ENCODE data around the gene DHRSX.

Gene DHRSX, protein sequence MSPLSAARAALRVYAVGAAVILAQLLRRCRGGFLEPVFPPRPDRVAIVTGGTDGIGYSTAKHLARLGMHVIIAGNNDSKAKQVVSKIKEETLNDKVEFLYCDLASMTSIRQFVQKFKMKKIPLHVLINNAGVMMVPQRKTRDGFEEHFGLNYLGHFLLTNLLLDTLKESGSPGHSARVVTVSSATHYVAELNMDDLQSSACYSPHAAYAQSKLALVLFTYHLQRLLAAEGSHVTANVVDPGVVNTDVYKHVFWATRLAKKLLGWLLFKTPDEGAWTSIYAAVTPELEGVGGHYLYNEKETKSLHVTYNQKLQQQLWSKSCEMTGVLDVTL

GRCh38 chrX:2500803-2501558 is at the start of gene DHRSX, which contains the start of gene ZBED1:
Gene DHRSX (minus strand): TSS chrX:2500976. CDS start chrX:2500925, 51 bp downstream.
Gene ZBED1 (minus strand): TSS chrX:2500976. CDS start chrX:2490719, 10,257 bp downstream.
- FAIRE-seq (no peak), DNase-seq (ENCODE audit: insufficient read length, low spot score) (no peak)
- TF ChIP-seq CTCF (IDR thresholded peaks at IDR 0.05; ENCODE audit: insufficient read depth, missing control alignments): no peak

GRCh38 chrX:2549876-2550275 is 49.1 kb upstream of the DHRSX start:
- DNase-seq (ENCODE audit: insufficient read length, low spot score) (no peak), FAIRE-seq (no peak)
- TF ChIP-seq CTCF (IDR thresholded peaks at IDR 0.05; ENCODE audit: insufficient read depth, missing control alignments): no peak

- TF ChIP-seq CTCF (IDR thresholded peaks at IDR 0.05; ENCODE audit: insufficient read depth, missing control alignments): no peak
- FAIRE-seq (no peak), DNase-seq (ENCODE audit: insufficient read length, low spot score) (no peak)
These were observed 48.1 kb upstream of the DHRSX start for GRCh38 chrX:2548711-2549423.

DNA sequence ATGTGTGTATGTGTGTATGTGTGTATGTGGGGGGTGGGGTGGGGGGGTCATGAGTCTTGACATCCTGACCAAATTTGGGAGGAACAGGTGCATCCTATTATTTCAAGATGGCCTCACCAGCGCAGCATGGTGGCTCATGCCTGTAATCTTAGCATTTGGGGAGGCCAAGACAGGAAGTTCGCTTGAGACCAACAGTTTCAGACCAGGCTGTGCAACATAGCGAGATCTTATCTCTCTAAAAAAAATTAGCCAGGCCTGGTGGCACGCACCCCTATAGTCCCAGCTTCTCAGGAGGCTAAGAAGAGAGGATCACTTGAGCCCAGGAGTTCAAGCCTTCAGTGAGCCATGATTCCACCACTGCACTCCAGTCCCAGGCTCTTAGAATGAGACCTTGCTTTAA is 47.0 kb upstream of the DHRSX start:
- DNase-seq (ENCODE audit: insufficient read length, low spot score) (no peak), FAIRE-seq (no peak)
- no peak for TF ChIP-seq CTCF (IDR thresholded peaks at IDR 0.05; ENCODE audit: insufficient read depth, missing control alignments)

DNA sequence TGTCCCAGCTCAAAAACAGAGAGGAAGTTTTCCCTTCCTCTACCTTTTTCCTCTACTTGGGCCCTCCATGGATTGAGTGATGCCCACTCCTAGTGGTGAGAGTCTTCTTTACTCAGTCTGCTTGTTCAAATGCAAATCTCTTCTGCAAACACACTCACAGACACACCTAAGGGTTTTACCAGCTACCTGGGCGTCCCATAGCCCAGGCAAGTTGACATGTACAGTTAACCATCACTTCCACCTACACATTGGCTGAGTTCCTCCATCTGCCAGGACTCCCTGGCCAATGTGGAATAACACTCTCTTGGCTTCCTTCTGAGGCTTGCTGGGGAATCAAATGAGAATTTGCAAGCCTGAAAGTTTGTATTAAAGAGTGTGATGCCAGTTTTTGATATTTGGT is 45.7 kb upstream of the DHRSX start:
- no peak for DNase-seq (ENCODE audit: insufficient read length, low spot score)
- FAIRE-seq: no peak
- TF ChIP-seq CTCF (IDR thresholded peaks at IDR 0.05; ENCODE audit: insufficient read depth, missing control alignments): no peak

DNA sequence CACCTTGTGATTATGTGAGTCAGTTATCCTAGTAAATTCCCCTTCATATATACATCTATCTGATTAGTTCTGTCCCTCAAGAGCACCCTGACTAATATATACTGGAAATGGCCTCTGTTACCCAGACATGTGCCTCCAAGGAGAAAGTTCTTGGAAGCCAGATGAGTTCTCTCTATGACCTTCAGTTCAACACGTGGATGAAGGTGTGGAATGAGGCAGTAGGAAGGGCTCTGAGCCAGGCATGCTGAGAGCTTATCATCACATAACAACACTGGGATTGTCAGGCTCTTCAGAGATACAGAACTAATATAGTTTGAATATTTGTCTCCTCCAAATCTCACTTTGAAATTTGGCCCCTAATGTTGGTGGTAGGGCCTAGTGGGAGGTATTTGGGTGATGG is 44.4 kb upstream of the DHRSX start:
- no peak for FAIRE-seq

More for the DNA sequence above, 44.4 kb upstream of the DHRSX start:
- DNase-seq (ENCODE audit: insufficient read length, low spot score): no peak
- no peak for TF ChIP-seq CTCF (IDR thresholded peaks at IDR 0.05; ENCODE audit: insufficient read depth, missing control alignments)
